ENCODE results near the gene MELTF.

- TF ChIP-seq CTCF (IDR thresholded peaks at IDR 0.05) (no peak), JUN (IDR thresholded peaks at IDR 0.05) (no peak), HDAC2 (IDR thresholded peaks at IDR 0.05) (no peak), POLR2A (IDR thresholded peaks at IDR 0.05; ENCODE audit: low read length) (no peak), MYC (IDR thresholded peaks at IDR 0.05; ENCODE audit: borderline replicate concordance, low read length) (no peak)
These were observed 4.5 kb downstream of the MELTF start for GRCh38 chr3:197024881-197025735.

All from A549 (cell line).